Renal pelvis (tissue), 4 donors: Measurements from ENCODE around the gene FILIP1. TPM values are rescaled to one million over a fixed set of nuclear protein-coding genes. Genes with fewer than 3 reads are reported as not detected.
"Not testable (repeated sequence)": the region's sequence is repeated elsewhere in the genome, so short reads cannot be mapped to it uniquely, and the experiment has no call there.

Experiments
- DNase-seq: peaks from one replicate; pipeline ENCODE4 v3.0.0-alpha.2; 2013
- polyA plus RNA-seq, 3 donors: library from polyadenylated mRNA; unstranded; fragments of 120-200 nt; gene quantifications; one replicate each; pipeline ENCODE4 v1.2.1, GENCODE V29; 2013; ENCODE audit not compliant: insufficient read length in 3 of 3

Gene FILIP1
- polyA plus RNA-seq, 3 donors = 2.0 to 2.9 (median 2.2) TPM

GRCh38 chr6:75422024-75422639 lies 71.5 kb downstream of the FILIP1 start:
- DNase-seq = no peak

- no peak for DNase-seq
Measured at GRCh38 chr6:75421316-75422023, 72.1 kb downstream of the FILIP1 start.

GRCh38 chr6:75419980-75420379 lies 73.6 kb downstream of the FILIP1 start:
- no peak for DNase-seq

- DNase-seq = no peak
Measured at GRCh38 chr6:75419416-75419815, 74.2 kb downstream of the FILIP1 start.

- no peak for DNase-seq
Measured at GRCh38 chr6:75418233-75418632, 75.4 kb downstream of the FILIP1 start.

- DNase-seq = no peak
Measured at GRCh38 chr6:75416443-75416842, 77.2 kb downstream of the FILIP1 start.

- DNase-seq = no peak
Measured at GRCh38 chr6:75415804-75416203, 77.8 kb downstream of the FILIP1 start.

GRCh38 chr6:75414445-75415021 lies 79.1 kb downstream of the FILIP1 start:
- DNase-seq = no peak

GRCh38 chr6:75412969-75413662 lies 80.5 kb downstream of the FILIP1 start:
- no peak for DNase-seq

- DNase-seq = not testable (repeated sequence)
Measured at GRCh38 chr6:75410564-75410963, 83.0 kb downstream of the FILIP1 start.

- DNase-seq = no peak
Measured at GRCh38 chr6:75409928-75410327, 83.7 kb downstream of the FILIP1 start.

GRCh38 chr6:75409286-75409685 lies 84.3 kb downstream of the FILIP1 start:
- DNase-seq = no peak

GRCh38 chr6:75403563-75404080 lies 90.0 kb downstream of the FILIP1 start:
- DNase-seq = no peak

- DNase-seq = no peak
Measured at GRCh38 chr6:75402296-75402695, 91.3 kb downstream of the FILIP1 start.

GRCh38 chr6:75397656-75398465 lies 95.7 kb downstream of the FILIP1 start:
- DNase-seq = no peak

- no peak for DNase-seq
Measured at GRCh38 chr6:75397171-75397570, 96.4 kb downstream of the FILIP1 start.

- DNase-seq = no peak
Measured at GRCh38 chr6:75396005-75396800, 97.4 kb downstream of the FILIP1 start.

- DNase-seq = no peak
Measured at GRCh38 chr6:75393806-75394205, 99.8 kb downstream of the FILIP1 start.

GRCh38 chr6:75391276-75391675 lies 102.3 kb downstream of the FILIP1 start:
- DNase-seq = no peak

- DNase-seq = no peak
Measured at GRCh38 chr6:75386050-75386770, 107.4 kb downstream of the FILIP1 start.
